ENCODE measurements around the gene CCP110. TPM values are rescaled to one million over a fixed set of nuclear protein-coding genes. Genes with fewer than 3 reads are reported as not detected.

CCP110 gene
- total RNA-seq, 1 experiment from 2014 or later, result 21.6 TPM

- no peak overlapping the region for H2AFZ ChIP-seq (ENCODE audit: low read length)
- H2AK5ac ChIP-seq (ENCODE audit: insufficient read length, low read length), result no peak overlapping the region
- no peaks in the 10 kb centered on the region for H3K9me3 Mint-ChIP-seq
- H3K23ac ChIP-seq (ENCODE audit: insufficient read length, low read depth, low read length), result no peak overlapping the region
- no peaks in the 10 kb centered on the region for H3K27me3 ChIP-seq (ENCODE audit: insufficient read depth, low read length)
- no peak for TF ChIP-seq CTCF (conservative IDR thresholded peaks at IDR 0.05)
- no peak overlapping the region for H2BK15ac ChIP-seq (ENCODE audit: low read depth, low read length)
- H3K23me2 ChIP-seq (ENCODE audit: insufficient read length, low read depth, low read length, poor library complexity, severe bottlenecking), result no peaks in the 10 kb centered on the region
- H4K8ac ChIP-seq (replicated peaks; ENCODE audit: insufficient read length, low read depth, low read length), result no peak overlapping the region
- no peak overlapping the region for H3K14ac ChIP-seq (ENCODE audit: insufficient read depth, low read length)
- H4K20me1 ChIP-seq (ENCODE audit: control insufficient read depth, insufficient read depth, insufficient read length), result no peaks in the 10 kb centered on the region
- WGBS (ENCODE audit: extremely low coverage, insufficient read length, low lambda C conversion rate), result no CpG with 5 or more reads among the region's 19 CpGs
- no peak overlapping the region for H3K4ac ChIP-seq (ENCODE audit: low read depth, low read length)
- H3K9me3 ChIP-seq (ENCODE audit: control insufficient read depth, low read depth, low read length), result no peaks in the 10 kb centered on the region
- no peaks in the 10 kb centered on the region for H3K79me2 ChIP-seq (ENCODE audit: insufficient read depth, low read length)
- H2BK120ac ChIP-seq (ENCODE audit: low read depth, low read length, poor library complexity, severe bottlenecking), result no peak overlapping the region
- no peak overlapping the region for H2BK12ac ChIP-seq (ENCODE audit: insufficient read length, low read depth, low read length)
- no peak for DNase-seq
- no peaks in the 10 kb centered on the region for H3K79me1 ChIP-seq (ENCODE audit: insufficient read depth, low read depth, low read length, poor library complexity, severe bottlenecking)
- H4K91ac ChIP-seq (ENCODE audit: insufficient read length, low read depth, low read length), result no peak overlapping the region
- H3K36me3 Mint-ChIP-seq (ENCODE audit: insufficient read depth in 1 of 3, low read depth in 3 of 3), result peaks cover 3 to 40% (median 38%) of the 10 kb centered on the region in 3 experiments; a peak in 6 of 7 replicates
- no peak overlapping the region for H4K5ac ChIP-seq (ENCODE audit: insufficient read length, low read depth, low read length)
- H3K4me2 ChIP-seq (ENCODE audit: insufficient read depth, insufficient read length, low read length), result no peak overlapping the region
- peaks cover 29 to 34% of the 10 kb centered on the region in 2 experiments for H3K4me1 Mint-ChIP-seq
- H3K4me1 ChIP-seq (ENCODE audit: insufficient read depth, low read length), result no peaks in the 10 kb centered on the region
- no peak overlapping the region for H3K4me3 Mint-ChIP-seq
- no peak overlapping the region for H3K9ac ChIP-seq (ENCODE audit: extremely low read depth, insufficient read length, low read length)
- H2BK20ac ChIP-seq (ENCODE audit: low read depth, low read length, poor library complexity, severe bottlenecking), result no peak overlapping the region
- no peak overlapping the region for H3K56ac ChIP-seq (ENCODE audit: insufficient read length, low read depth, low read length)
- no peak overlapping the region for H3T11ph ChIP-seq (ENCODE audit: low read length)
- no peak overlapping the region for H3K18ac ChIP-seq (ENCODE audit: insufficient read length, low read depth, low read length)
- no peak overlapping the region for H3K27ac ChIP-seq (ENCODE audit: insufficient read length, low read depth, low read length)
- H3K27ac Mint-ChIP-seq, result peak overlapping the region; percentile 17 to 94 (median 61); a peak in 4 of 7 replicates
- peaks cover 2% of the 10 kb centered on the region; the same call in 1 of the 2 replicates for H3K27me3 Mint-ChIP-seq (ENCODE audit: low read depth)
- no peak overlapping the region for H2BK5ac ChIP-seq (ENCODE audit: insufficient read length, low read length)
Observed at GRCh38 chr16:19595043-19595767, 71.5 kb downstream of the CCP110 start.

Measured in H9 (cell line).